ENCODE measurements around the gene NEGR1.

Gene NEGR1

DNA sequence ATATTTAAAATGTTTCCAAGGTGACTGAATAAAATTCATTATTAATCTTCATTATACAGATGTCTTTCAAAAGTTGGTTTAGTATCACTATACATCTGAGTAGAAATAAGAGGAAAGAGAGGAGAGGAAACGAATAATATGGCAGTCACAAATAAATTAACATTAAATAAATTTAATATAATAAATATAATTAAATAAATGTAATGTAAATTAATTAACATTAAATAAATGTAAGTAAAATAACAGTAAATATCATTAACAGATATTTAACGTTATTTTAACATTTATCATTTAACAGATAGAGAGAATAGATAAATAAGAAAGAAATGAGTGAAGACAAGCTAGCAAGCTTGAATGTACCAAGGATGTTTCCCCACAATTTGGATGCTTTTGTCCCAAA, 592.7 kb downstream of the NEGR1 start:
- no peak for DNase-seq (ENCODE audit: low spot score)

GRCh38 chr1:71687376-71687775, 595.0 kb downstream of the NEGR1 start:
- DNase-seq (ENCODE audit: low spot score): no peak

- DNase-seq (ENCODE audit: low spot score): no peak
These were observed 605.1 kb downstream of the NEGR1 start for GRCh38 chr1:71676979-71677925.

- no peak for DNase-seq (ENCODE audit: low spot score)
These were observed 614.3 kb downstream of the NEGR1 start for GRCh38 chr1:71668065-71668464.

DNA sequence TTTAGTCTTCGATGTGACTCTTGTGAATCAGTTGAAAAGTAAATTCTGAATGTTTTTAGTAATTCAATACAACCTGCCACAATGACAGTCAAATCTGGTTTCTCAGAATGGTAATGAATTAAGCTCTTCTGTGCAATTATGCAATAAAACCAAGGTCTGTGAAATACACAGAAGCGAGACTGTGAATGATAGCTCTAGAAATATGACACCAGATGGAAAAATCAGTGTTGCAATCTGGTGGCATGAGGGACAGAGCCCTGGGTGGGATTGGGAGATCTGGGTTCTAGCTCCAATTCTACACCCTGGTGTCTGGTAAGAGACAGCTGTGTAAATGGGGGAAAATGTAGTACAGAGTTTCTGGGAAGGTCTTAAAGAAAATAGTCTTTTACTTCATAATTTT, 615.1 kb downstream of the NEGR1 start:
- no peak for DNase-seq (ENCODE audit: low spot score)

DNA sequence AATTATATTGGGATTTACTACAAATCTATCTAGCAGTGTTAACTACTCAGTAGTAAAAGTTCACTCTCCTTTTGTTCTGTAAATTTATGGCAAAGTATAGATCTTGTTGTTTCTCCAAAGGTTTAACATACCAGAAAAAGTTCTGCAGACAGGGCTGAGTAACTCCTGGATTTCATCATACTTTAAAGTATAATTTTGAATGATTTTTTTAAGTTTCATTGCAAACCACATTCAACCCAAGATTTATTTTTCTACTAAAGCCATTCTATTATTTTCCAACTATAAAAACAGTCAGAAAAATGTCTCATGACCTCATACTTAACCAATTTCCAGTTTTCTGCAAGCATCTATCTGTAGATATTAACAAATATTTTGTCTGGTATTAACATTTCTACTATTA, 615.7 kb downstream of the NEGR1 start:
- no peak for DNase-seq (ENCODE audit: low spot score)

- DNase-seq (ENCODE audit: low spot score): no peak
These were observed 621.9 kb downstream of the NEGR1 start for GRCh38 chr1:71660411-71660810.

- no peak for DNase-seq (ENCODE audit: low spot score)
These were observed 624.3 kb downstream of the NEGR1 start for GRCh38 chr1:71657891-71658679.

- DNase-seq (ENCODE audit: low spot score): no peak
These were observed 625.4 kb downstream of the NEGR1 start for GRCh38 chr1:71656902-71657301.

GRCh38 chr1:71655604-71656003, 626.7 kb downstream of the NEGR1 start:
- no peak for DNase-seq (ENCODE audit: low spot score)

DNA sequence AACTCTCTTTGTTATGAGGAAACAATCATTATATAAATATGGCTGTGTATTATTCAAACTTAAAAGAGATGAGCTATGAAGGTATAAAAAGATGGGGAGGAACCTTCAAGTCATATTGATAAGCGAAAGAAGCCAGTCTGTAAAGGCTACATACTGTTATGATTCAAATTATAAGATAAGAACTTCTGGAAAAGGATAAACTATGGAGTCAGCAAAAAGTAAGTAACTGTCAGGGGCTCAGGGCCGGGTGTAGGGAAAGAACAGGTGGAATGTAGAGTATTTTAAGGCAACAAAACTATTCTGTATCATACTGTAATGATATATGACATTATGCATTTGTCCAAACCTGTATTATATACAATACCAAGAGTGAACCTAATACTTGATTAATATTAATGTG, 628.4 kb downstream of the NEGR1 start:
- DNase-seq (ENCODE audit: low spot score): no peak

DNA sequence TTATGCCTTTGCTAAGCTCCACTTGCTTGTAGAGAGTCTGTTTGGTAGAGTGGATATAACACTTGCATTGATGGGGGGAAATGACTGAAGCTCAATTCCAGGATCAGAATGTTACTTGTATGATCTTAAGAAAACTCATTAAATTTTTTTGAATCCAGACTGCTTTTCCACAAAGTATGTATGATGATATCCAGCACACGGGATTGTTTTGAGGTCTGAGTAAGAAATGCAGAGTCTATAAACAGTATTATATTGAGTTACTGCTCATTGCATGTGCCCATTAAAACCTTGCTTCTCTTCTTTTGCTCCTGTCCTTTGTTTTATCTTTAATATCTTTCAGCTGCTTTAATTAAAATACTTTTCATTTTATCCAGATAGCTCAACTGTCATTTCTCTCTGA, 631.1 kb downstream of the NEGR1 start:
- no peak for DNase-seq (ENCODE audit: low spot score)

GRCh38 chr1:71650119-71650518, 632.2 kb downstream of the NEGR1 start:
- no peak for DNase-seq (ENCODE audit: low spot score)

- no peak for DNase-seq (ENCODE audit: low spot score)
These were observed 632.7 kb downstream of the NEGR1 start for GRCh38 chr1:71649608-71650007.

DNA sequence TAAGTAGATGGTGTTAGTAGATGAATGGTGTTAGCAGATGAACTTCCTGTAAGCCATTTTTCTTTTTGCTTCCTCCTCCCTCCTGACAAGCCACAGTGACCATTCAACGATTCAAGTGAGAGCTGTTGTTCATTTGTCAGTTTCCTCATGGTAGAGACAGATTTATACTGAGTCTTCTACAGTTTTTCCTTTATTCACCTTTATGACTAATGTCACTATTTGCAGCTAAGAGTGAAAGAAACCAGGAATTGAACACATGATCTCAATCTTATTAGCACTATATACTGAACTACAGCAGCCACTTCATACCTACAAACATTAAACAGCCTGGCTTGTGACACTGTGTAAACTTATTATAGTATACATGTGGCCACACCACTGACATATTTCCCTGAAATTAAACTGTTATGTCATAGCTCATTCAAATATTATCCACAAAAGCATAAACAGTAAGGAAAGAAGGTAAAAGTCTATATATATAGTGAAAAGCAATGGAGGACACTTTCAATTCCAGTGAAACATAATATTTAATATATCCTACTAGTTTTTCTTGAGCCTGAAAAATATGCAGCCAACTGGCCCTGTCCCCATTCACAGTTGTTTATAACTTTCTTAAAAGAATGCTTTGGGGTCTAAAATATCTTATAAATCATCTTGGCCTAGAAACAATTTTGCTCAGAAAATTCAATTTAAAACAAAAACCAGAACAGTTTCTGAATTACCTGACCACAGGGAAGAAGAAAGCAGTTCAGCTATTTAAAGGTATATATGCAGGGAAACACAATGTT, 634.6 kb downstream of the NEGR1 start:
- no peak for DNase-seq (ENCODE audit: low spot score)

GRCh38 chr1:71645015-71645414, 637.3 kb downstream of the NEGR1 start:
- no peak for DNase-seq (ENCODE audit: low spot score)

DNA sequence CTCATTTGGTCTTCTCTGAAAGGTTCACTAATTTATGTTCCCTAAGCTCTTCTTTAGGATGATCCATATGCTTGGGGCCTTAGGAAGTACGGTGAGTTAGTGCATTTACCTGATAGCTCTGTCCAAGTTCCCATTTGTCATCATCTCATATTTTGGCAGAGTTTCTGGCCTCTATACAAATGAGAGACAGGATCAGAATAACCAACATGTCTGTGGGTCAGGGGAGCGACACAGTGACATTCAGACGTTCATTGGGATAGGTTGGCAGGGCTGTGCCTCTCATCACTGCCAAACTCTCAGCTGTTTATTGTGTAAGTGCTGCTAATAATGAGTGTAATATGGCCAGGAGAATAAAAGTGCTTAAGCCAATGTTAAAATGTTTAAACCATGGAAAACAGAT, 640.4 kb downstream of the NEGR1 start:
- DNase-seq (ENCODE audit: low spot score): no peak

DNA sequence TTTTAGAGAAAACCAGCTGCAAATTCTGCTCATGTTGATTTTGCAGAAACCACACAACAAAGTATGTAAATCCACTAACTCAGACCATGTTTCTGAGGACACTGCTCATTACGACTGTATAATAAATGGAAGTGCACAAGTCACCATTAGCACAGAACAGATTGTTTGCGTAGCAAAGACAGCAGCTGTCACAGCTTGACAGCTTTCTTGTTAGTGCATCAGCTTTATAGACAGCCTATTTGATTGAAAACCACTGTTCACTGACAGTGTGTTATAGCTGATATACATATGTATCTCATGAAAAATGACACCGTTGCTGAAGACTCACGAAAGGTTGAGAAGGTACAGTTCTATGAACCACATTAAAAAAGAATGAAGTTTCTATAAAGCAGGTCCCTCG, 641.3 kb downstream of the NEGR1 start:
- DNase-seq (ENCODE audit: low spot score): no peak

- DNase-seq (ENCODE audit: low spot score): no peak
These were observed 642.2 kb downstream of the NEGR1 start for GRCh38 chr1:71640116-71640515.

GRCh38 chr1:71638081-71638766, 644.1 kb downstream of the NEGR1 start:
- DNase-seq (ENCODE audit: low spot score): no peak

- no peak for DNase-seq (ENCODE audit: low spot score)
These were observed 646.8 kb downstream of the NEGR1 start for GRCh38 chr1:71635568-71635967.

- DNase-seq (ENCODE audit: low spot score): no peak
These were observed 648.2 kb downstream of the NEGR1 start for GRCh38 chr1:71634159-71634558.
